ENCODE measurements around the gene RAB13. TPM values are rescaled to one million over a fixed set of nuclear protein-coding genes. Genes with fewer than 3 reads are reported as not detected.

The RAB13 gene
- total and polyA plus RNA-seq, 2 of the 8 experiments (the other 6 are each of a cell fraction or from before 2014, with no cell fraction given): 70.5 to 157 TPM

DNA sequence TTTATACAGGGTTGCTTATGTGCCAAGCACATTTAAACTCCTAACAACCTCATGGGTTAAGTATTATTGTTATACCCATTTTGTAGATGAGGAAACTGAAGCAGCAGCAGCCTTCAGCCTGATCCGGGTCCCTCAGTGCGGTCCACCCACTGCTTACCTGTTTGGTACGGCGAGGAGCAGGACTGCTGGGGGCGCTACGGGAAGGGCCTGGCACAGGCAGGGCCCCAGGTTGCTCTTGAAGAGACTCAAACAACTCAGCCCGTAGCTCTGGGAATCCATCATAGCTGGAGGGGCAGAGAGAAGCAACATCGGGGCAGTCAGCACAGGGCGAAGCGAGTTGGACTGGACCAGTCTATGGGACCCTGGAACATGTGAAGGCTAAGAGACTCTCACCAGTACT is 48.8 kb downstream of the RAB13 start:
- Histone ChIP-seq H3K18ac (ENCODE audit: extremely low read depth, low read length) (no peak overlapping the region), H2AK5ac (ENCODE audit: low read depth, low read length) (no peak overlapping the region), H3K4ac (replicated peaks; ENCODE audit: insufficient read length, low read depth, low read length) (no peak overlapping the region), H2BK120ac (replicated peaks; ENCODE audit: low read depth, low read length) (no peak overlapping the region), H2BK5ac (ENCODE audit: low read depth, low read length) (no peak overlapping the region), H3K4me3 (ENCODE audit: extremely low read depth in 1 of 4, insufficient read depth in 2 of 4, low read depth in 3 of 4, low read length in 4 of 4) (no peak overlapping the region), H2AFZ (ENCODE audit: low read length) (no peak overlapping the region), H2BK20ac (ENCODE audit: low read length) (no peak overlapping the region), H3K14ac (ENCODE audit: insufficient read length) (no peak overlapping the region), H4K91ac (replicated peaks; ENCODE audit: insufficient read length, low read length) (no peak overlapping the region), H3K9me3 (ENCODE audit: insufficient read depth in 2 of 2, low read depth in 1 of 2, low read length in 1 of 2) (no peaks in the 10 kb centered on the region), H3K9ac (replicated peaks in 1 of 4; ENCODE audit: extremely low read depth in 1 of 4, low read depth in 3 of 4, low read length in 3 of 4) (no peak overlapping the region), H4K20me1 (replicated peaks in 1 of 2; ENCODE audit: control insufficient read depth in 1 of 2, insufficient read depth in 2 of 2, low read length in 2 of 2) (peaks cover 0 to 10% of the 10 kb centered on the region in 2 experiments), H3K23me2 (ENCODE audit: low read depth, low read length) (no peaks in the 10 kb centered on the region), H2BK12ac (ENCODE audit: low read depth, low read length) (no peak overlapping the region), H3K79me2 (ENCODE audit: control insufficient read depth in 1 of 2, insufficient read depth in 2 of 2, low read length in 2 of 2) (no peaks in the 10 kb centered on the region), H3K27ac (ENCODE audit: low read depth, low read length) (no peak overlapping the region), H3K27me3 (replicated peaks in 1 of 4; ENCODE audit: control insufficient read depth in 3 of 4, extremely low read depth in 1 of 4, insufficient read depth in 3 of 4, low read length in 3 of 4) (no peaks in the 10 kb centered on the region), H3K4me1 (replicated peaks in 1 of 4; ENCODE audit: control insufficient read depth in 3 of 4, insufficient read depth in 4 of 4, low read length in 3 of 4) (no peaks in the 10 kb centered on the region), H4K8ac (ENCODE audit: extremely low read depth, insufficient read depth, low read length) (no peak overlapping the region), H3K36me3 (ENCODE audit: control insufficient read depth in 2 of 4, insufficient read depth in 4 of 4, low read length in 3 of 4) (peaks cover 15 to 69% (median 50%) of the 10 kb centered on the region in 4 experiments), H3K56ac (replicated peaks; ENCODE audit: insufficient read length, low read depth, low read length) (no peak overlapping the region), H4K5ac (ENCODE audit: insufficient read length, low read depth, low read length) (no peak overlapping the region), H3K4me2 (ENCODE audit: insufficient read depth in 1 of 2, low read depth in 2 of 2, low read length in 2 of 2) (no peak overlapping the region), H3K23ac (ENCODE audit: insufficient read length) (no peak overlapping the region), H2BK15ac (ENCODE audit: low read length) (no peak overlapping the region), H3K79me1 (ENCODE audit: low read depth, low read length) (no peaks in the 10 kb centered on the region; the same call in 1 of the 2 replicates)
- DNase-seq (ENCODE audit: low read depth in 1 of 2, low spot score in 2 of 2) (no peak), FAIRE-seq (no peak)
- TF ChIP-seq SP1 (IDR thresholded peaks at IDR 0.05; ENCODE audit: low read depth, low read length) (no peak), SP2 (IDR thresholded peaks at IDR 0.05; ENCODE audit: low read length) (no peak), ATF2 (IDR thresholded peaks at IDR 0.05; ENCODE audit: low read length) (no peak), EP300 (IDR thresholded peaks at IDR 0.05; ENCODE audit: borderline replicate concordance in 1 of 2, low read depth in 2 of 2, low read length in 2 of 2) (no peak)
- ChIA-PET CTCF (ENCODE audit: partially characterized antibody) (interaction anchor here (0.6 to 1.0 kb wide), 2 partner anchors 9 to 426 kb away, joined by 3 to 7 read pairs; partner anchors contain the start of gene DENND4B), POLR2A (ENCODE audit: partially characterized antibody) (interaction anchor here (0.6 to 6.6 kb wide), 4 partner anchors 8 to 14 kb away, joined by 3 to 60 read pairs (median 6); partner anchors contain the start of genes DENND4B and GATAD2B)
- 88% methylated on average over 10 of the region's 10 CpGs; no CpG with 5 or more reads in 1 of the 2 experiments for WGBS, 2 experiments (ENCODE audit: extremely low coverage in 1 of 2, insufficient coverage in 1 of 2, insufficient read length in 1 of 2, insufficient replicate concordance in 2 of 2, low coverage in 1 of 2, low lambda C conversion rate in 2 of 2, missing lambda C conversion rate in 1 of 2)

Measured in H1 (cell line).